Measurements from ENCODE around the gene UPK3A.

Gene UPK3A

DNA sequence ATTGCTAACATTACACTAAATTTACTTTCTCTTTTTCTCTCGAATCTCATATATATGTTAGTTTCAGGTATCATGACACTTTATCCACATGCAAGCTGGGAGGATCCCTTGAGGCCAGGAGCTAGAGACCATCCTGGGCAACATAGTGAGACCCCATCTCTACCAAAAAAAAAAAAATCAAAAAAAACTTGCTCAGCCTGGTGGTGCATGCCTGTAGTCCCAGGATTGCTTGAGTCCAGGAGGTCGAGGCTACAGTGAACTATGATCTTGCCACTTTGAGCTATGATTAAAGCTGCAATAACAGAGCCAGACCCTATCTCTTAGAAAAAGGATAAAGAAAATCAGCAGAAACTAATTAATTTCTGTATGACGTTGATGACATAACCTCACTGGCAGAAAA, 3.7 kb upstream of the UPK3A start:
- TF ChIP-seq SIN3A (IDR thresholded peaks at IDR 0.05; ENCODE audit: borderline replicate concordance, insufficient read depth, low read length): no peak
- no peak for TF ChIP-seq TAF1 (IDR thresholded peaks at IDR 0.05; ENCODE audit: borderline replicate concordance, insufficient read depth, low read length)
- TF ChIP-seq POLR2AphosphoS5 (IDR thresholded peaks at IDR 0.05; ENCODE audit: low read depth, low read length): no peak
- no peak for TF ChIP-seq FOXP2 (optimal IDR thresholded peaks at IDR 0.05; ENCODE audit: borderline replicate concordance, extremely low read depth, extremely low read length, insufficient read depth)
- no peak for TF ChIP-seq REST (IDR thresholded peaks at IDR 0.05; ENCODE audit: insufficient read depth in 1 of 2, low read depth in 2 of 2, low read length in 2 of 2)

- TF ChIP-seq FOXP2 (optimal IDR thresholded peaks at IDR 0.05; ENCODE audit: borderline replicate concordance, extremely low read depth, extremely low read length, insufficient read depth) (no peak), POLR2AphosphoS5 (IDR thresholded peaks at IDR 0.05; ENCODE audit: low read depth, low read length) (no peak), REST (IDR thresholded peaks at IDR 0.05; ENCODE audit: insufficient read depth in 1 of 2, low read depth in 2 of 2, low read length in 2 of 2) (no peak), SIN3A (IDR thresholded peaks at IDR 0.05; ENCODE audit: borderline replicate concordance, insufficient read depth, low read length) (no peak), TAF1 (IDR thresholded peaks at IDR 0.05; ENCODE audit: borderline replicate concordance, insufficient read depth, low read length) (no peak)
Measured at GRCh38 chr22:45285263-45286058, 712 bp downstream of the UPK3A start.

DNA sequence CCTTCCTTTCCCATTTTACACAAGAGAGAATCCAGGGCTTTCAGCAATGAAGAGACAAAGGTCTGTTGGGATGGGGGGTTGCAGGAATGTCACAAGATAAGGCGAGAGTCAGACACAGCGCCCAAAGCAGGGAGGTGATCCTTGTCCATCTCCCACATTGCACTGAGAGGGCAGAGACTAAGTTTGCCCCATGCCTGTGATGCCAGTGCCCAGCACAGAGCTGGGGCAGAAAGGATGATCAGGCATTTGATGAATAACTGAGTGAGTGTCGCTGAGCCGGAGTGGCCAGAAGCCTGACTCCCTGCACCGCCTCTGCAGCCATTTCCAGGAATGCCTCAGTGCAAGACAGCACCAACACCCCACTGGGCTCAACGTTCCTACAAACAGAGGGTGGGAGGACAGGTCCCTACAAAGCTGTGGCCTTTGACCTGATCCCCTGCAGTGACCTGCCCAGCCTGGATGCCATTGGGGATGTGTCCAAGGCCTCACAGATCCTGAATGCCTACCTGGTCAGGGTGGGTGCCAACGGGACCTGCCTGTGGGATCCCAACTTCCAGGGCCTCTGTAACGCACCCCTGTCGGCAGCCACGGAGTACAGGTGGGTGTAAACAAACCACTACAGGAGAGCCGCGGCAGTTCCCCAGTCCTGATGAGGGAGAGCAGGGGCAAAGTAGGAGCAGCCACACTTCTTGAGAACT, 2.3 kb downstream of the UPK3A start:
- no peak for TF ChIP-seq TAF1 (IDR thresholded peaks at IDR 0.05; ENCODE audit: borderline replicate concordance, insufficient read depth, low read length)
- no peak for TF ChIP-seq FOXP2 (optimal IDR thresholded peaks at IDR 0.05; ENCODE audit: borderline replicate concordance, extremely low read depth, extremely low read length, insufficient read depth)
- TF ChIP-seq SIN3A (IDR thresholded peaks at IDR 0.05; ENCODE audit: borderline replicate concordance, insufficient read depth, low read length): no peak
- TF ChIP-seq REST (IDR thresholded peaks at IDR 0.05; ENCODE audit: insufficient read depth in 1 of 2, low read depth in 2 of 2, low read length in 2 of 2): no peak
- TF ChIP-seq POLR2AphosphoS5 (IDR thresholded peaks at IDR 0.05; ENCODE audit: low read depth, low read length): no peak

DNA sequence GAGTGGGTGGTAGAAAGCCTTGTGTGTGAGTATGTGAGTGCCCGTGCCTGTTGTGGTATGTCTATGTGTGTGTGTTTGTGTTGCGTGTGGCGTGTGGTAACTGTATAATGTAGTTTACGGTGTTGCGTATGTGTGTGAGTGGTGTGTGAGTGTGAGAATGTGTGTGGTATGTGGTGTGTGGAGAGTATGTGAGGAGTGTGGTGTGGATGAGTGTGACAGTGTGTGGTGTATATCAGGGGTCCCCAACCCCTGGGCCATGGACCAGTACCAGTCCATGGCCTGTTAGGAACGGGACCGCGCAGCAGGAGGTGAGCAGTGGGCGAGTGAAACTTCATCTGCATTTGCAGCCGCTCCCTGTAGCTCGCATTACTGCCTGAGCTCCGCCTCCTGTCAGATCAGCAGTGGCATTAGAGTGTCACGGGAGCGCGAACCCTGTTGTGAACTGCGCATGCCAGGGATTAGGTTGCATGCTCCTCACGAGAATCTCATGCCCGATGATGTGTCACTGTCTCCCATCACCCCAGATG, 5.7 kb downstream of the UPK3A start:
- no peak for TF ChIP-seq TAF1 (IDR thresholded peaks at IDR 0.05; ENCODE audit: borderline replicate concordance, insufficient read depth, low read length)
- TF ChIP-seq FOXP2 (optimal IDR thresholded peaks at IDR 0.05; ENCODE audit: borderline replicate concordance, extremely low read depth, extremely low read length, insufficient read depth): no peak
- TF ChIP-seq SIN3A (IDR thresholded peaks at IDR 0.05; ENCODE audit: borderline replicate concordance, insufficient read depth, low read length): no peak
- no peak for TF ChIP-seq REST (IDR thresholded peaks at IDR 0.05; ENCODE audit: insufficient read depth in 1 of 2, low read depth in 2 of 2, low read length in 2 of 2)
- TF ChIP-seq POLR2AphosphoS5 (IDR thresholded peaks at IDR 0.05; ENCODE audit: low read depth, low read length): no peak

Measured in PFSK-1 (cell line).